ENCODE results near the gene OSM. TPM values are rescaled to one million over a fixed set of nuclear protein-coding genes. Genes with fewer than 3 reads are reported as not detected.

OSM gene
- total RNA-seq, 1 donor from 2014 or later: not detected

- Mint-ChIP-seq H3K36me3 (ENCODE audit: low read depth, unreplicated experiment) (peaks cover 10% of the 10 kb centered on the region), H3K27me3 (ENCODE audit: unreplicated experiment) (peaks cover 8% of the 10 kb centered on the region), H3K4me3 (ENCODE audit: unreplicated experiment) (peak overlapping the region; percentile 1), H3K27ac (ENCODE audit: unreplicated experiment) (peak overlapping the region; percentile 70), H3K4me1 (ENCODE audit: unreplicated experiment) (peaks cover 38% of the 10 kb centered on the region), H3K9me3 (ENCODE audit: unreplicated experiment) (no peaks in the 10 kb centered on the region)
- TF ChIP-seq CTCF (IDR thresholded peaks at IDR 0.05; ENCODE audit: unreplicated experiment): no peak
- DNase-seq (ENCODE audit: low spot score): no peak
Measured at GRCh38 chr22:30304495-30305244, 38.0 kb upstream of the OSM start.

- Mint-ChIP-seq H3K36me3 (ENCODE audit: low read depth, unreplicated experiment) (peaks cover 5% of the 10 kb centered on the region), H3K27me3 (ENCODE audit: unreplicated experiment) (peaks cover 8% of the 10 kb centered on the region), H3K4me3 (ENCODE audit: unreplicated experiment) (no peak overlapping the region), H3K4me1 (ENCODE audit: unreplicated experiment) (peaks cover 38% of the 10 kb centered on the region), H3K9me3 (ENCODE audit: unreplicated experiment) (no peaks in the 10 kb centered on the region), H3K27ac (ENCODE audit: unreplicated experiment) (no peak overlapping the region)
- TF ChIP-seq CTCF (IDR thresholded peaks at IDR 0.05; ENCODE audit: unreplicated experiment): no peak
- DNase-seq (ENCODE audit: low spot score): no peak
Measured at GRCh38 chr22:30302810-30303138, 36.1 kb upstream of the OSM start.

- DNase-seq (ENCODE audit: low spot score): no peak
- TF ChIP-seq CTCF (IDR thresholded peaks at IDR 0.05; ENCODE audit: unreplicated experiment): no peak
- Mint-ChIP-seq H3K4me1 (ENCODE audit: unreplicated experiment) (peaks cover 38% of the 10 kb centered on the region), H3K9me3 (ENCODE audit: unreplicated experiment) (no peaks in the 10 kb centered on the region), H3K36me3 (ENCODE audit: low read depth, unreplicated experiment) (peaks cover 5% of the 10 kb centered on the region), H3K27ac (ENCODE audit: unreplicated experiment) (no peak overlapping the region), H3K27me3 (ENCODE audit: unreplicated experiment) (peaks cover 5% of the 10 kb centered on the region), H3K4me3 (ENCODE audit: unreplicated experiment) (no peak overlapping the region)
Measured at GRCh38 chr22:30301995-30302809, 35.6 kb upstream of the OSM start.

- H3K27ac Mint-ChIP-seq (ENCODE audit: unreplicated experiment): no peak overlapping the region
- no peak for DNase-seq (ENCODE audit: low spot score)
- peaks cover 5% of the 10 kb centered on the region for H3K27me3 Mint-ChIP-seq (ENCODE audit: unreplicated experiment)
Measured at GRCh38 chr22:30299322-30299721, 32.7 kb upstream of the OSM start.

More at GRCh38 chr22:30299322-30299721, 32.7 kb upstream of the OSM start:
- H3K36me3 Mint-ChIP-seq (ENCODE audit: low read depth, unreplicated experiment): peaks cover 7% of the 10 kb centered on the region
- no peak for TF ChIP-seq CTCF (IDR thresholded peaks at IDR 0.05; ENCODE audit: unreplicated experiment)
- H3K4me3 Mint-ChIP-seq (ENCODE audit: unreplicated experiment): no peak overlapping the region
- H3K9me3 Mint-ChIP-seq (ENCODE audit: unreplicated experiment): no peaks in the 10 kb centered on the region
- H3K4me1 Mint-ChIP-seq (ENCODE audit: unreplicated experiment): peaks cover 18% of the 10 kb centered on the region

Data from endothelial cell (in vitro differentiated cells).